K562 (cell line): ENCODE results near the gene NECTIN1. TPM values are rescaled to one million over a fixed set of nuclear protein-coding genes. Genes with fewer than 3 reads are reported as not detected.

ENCODE experiments used
- ATAC-seq: fragments of 200-7000 bp; cut with Tn5 transposase; 3 replicates; pipeline ENCODE4 v1.9.1; 2020; ENCODE audit warnings: moderate library complexity
- BruUV-seq: library from RNA; stranded (reverse); fragments of 400-500 nt; replicated peaks from 2 replicates; lab custom pipeline; 2021; lab: Mats Ljungman, UMichigan
- CTCF ChIA-PET: fragments of 300-600 bp; formaldehyde crosslinking; extraction: SDS; loops from one replicate; lab custom pipeline; 2021; ENCODE audit warnings: low intra/inter-chr PET ratio; lab: Yijun Ruan, JAX
- POLR2A ChIA-PET: fragments of 300-600, 350-650 bp; sonication (Branson Sonifier 250); formaldehyde crosslinking; extraction: SDS; loops from one replicate; lab custom pipeline; 2021; ENCODE audit warnings: antibody characterized with exemption, inconsistent platforms; lab: Yijun Ruan, JAX
- DNase-seq, 4 experiments: peaks; one replicate each; pipeline versions ENCODE4 v3.0.0 to v3.0.0-alpha.2; 2011 to 2018; ENCODE audit warnings: low spot score in 3 of 4, mixed read lengths in 3 of 4; ENCODE audit errors: extremely low read depth in 1 of 4
- FAIRE-seq: peaks from 2 replicates; lab custom pipeline; 2011; peaks lifted over from hg19 to GRCh38; lab: Jason Lieb, UNC
- H2AFZ ChIP-seq: 2 replicates; pipeline ENCODE4 v1.6.0; 2011; ENCODE audit warnings: low read depth, low read length, control low read depth, inconsistent platforms
- H3K27ac ChIP-seq: fragments of 200-600 bp; 3 replicates; pipeline ENCODE4 v1.8.0; 2011; ENCODE audit warnings: low read depth, mild to moderate bottlenecking, control low read depth, inconsistent platforms, low read length, moderate library complexity, mixed read lengths; ENCODE audit errors: extremely low read depth
- H3K27me3 ChIP-seq, 2 experiments: fragments of 300-600 bp in 1 of 2; 2 replicates in 1 of 2; 3 replicates in 1 of 2; pipeline versions ENCODE4 v1.6.0 to v1.8.0; 2011; ENCODE audit warnings: inconsistent platforms in 2 of 2, low read length in 2 of 2, mild to moderate bottlenecking in 1 of 2, mixed read lengths in 1 of 2, moderate library complexity in 1 of 2; ENCODE audit not compliant: control insufficient read depth in 2 of 2, insufficient read depth in 2 of 2
- H3K36me3 ChIP-seq: fragments of 300-600 bp; 3 replicates; pipeline ENCODE4 v1.8.0; 2011; ENCODE audit warnings: mild to moderate bottlenecking, low read length, inconsistent platforms; ENCODE audit not compliant: control insufficient read depth, insufficient read depth
- H3K4me1 ChIP-seq, 2 experiments: fragments of 200-600 bp in 1 of 2; replicated peaks in 1 of 2; 2 replicates in 1 of 2; 3 replicates in 1 of 2; pipeline versions ENCODE4 v1.5.1 to v1.8.0; 2011; ENCODE audit warnings: inconsistent platforms in 2 of 2, low read length in 2 of 2, mild to moderate bottlenecking in 1 of 2, mixed read lengths in 1 of 2, moderate library complexity in 1 of 2; ENCODE audit not compliant: control insufficient read depth in 2 of 2, insufficient read depth in 2 of 2
- H3K4me2 ChIP-seq: 2 replicates; pipeline ENCODE4 v1.6.1; 2011; ENCODE audit warnings: low read length, control low read depth, inconsistent platforms, mixed read lengths; ENCODE audit not compliant: insufficient read depth
- H3K4me3 ChIP-seq: fragments of 200-600 bp; sonication (generic), shearing (Covaris generic); 2 replicates; pipeline ENCODE4 v1.5.1; 2016; ENCODE audit warnings: control low read depth, inconsistent platforms
- H3K79me2 ChIP-seq: fragments of 200-600 bp; 3 replicates; pipeline ENCODE4 v1.8.0; 2011; ENCODE audit warnings: low read length, inconsistent platforms; ENCODE audit not compliant: control insufficient read depth, insufficient read depth
- H3K9ac ChIP-seq, 2 experiments: 2 replicates each; pipeline versions ENCODE4 v1.6.0 to v1.6.1; 2011; ENCODE audit warnings: low read depth in 2 of 2, low read length in 2 of 2, control low read depth in 1 of 2, inconsistent platforms in 1 of 2, mild to moderate bottlenecking in 1 of 2, mixed read lengths in 1 of 2; ENCODE audit not compliant: insufficient read depth in 1 of 2
- H3K9me1 ChIP-seq: one replicate; pipeline ENCODE4 v1.6.0; 2011; ENCODE audit warnings: inconsistent platforms, mild to moderate bottlenecking, low read length, moderate library complexity; ENCODE audit not compliant: control insufficient read depth, insufficient read depth
- H3K9me3 ChIP-seq: replicated peaks from 2 replicates; pipeline ENCODE4 v1.5.1; 2011; ENCODE audit warnings: low read depth, low read length, inconsistent platforms; ENCODE audit not compliant: control insufficient read depth, insufficient read depth
- H4K20me1 ChIP-seq: replicated peaks from 2 replicates; pipeline ENCODE4 v1.6.1; 2011; ENCODE audit warnings: low read length, inconsistent platforms, mixed read lengths; ENCODE audit not compliant: control insufficient read depth, insufficient read depth
- PML ChIP-seq: IDR thresholded peaks from 2 replicates; pipeline ENCODE4 v1.6.1; 2012; ENCODE audit warnings: low read length, inconsistent platforms
- THAP12 ChIP-seq: fragments of 250-450 bp; sonication (Bioruptor Pico); IDR thresholded peaks from 2 replicates; pipeline ENCODE4 v1.9.0; 2021; ENCODE audit warnings: mild to moderate bottlenecking, inconsistent platforms
- ZNF79 ChIP-seq: fragments of 250-450 bp; sonication (Bioruptor Pico); IDR thresholded peaks from 2 replicates; pipeline ENCODE4 v1.4.0; 2020; ENCODE audit warnings: low read depth, mild to moderate bottlenecking, moderate library complexity
- WGBS: fragments of 100-300 bp; shearing (Covaris generic); methylation state at CpG from one replicate; pipeline ENCODE4 v1.1.6; 2016; ENCODE audit warnings: low coverage, mixed read lengths; ENCODE audit not compliant: insufficient coverage; ENCODE audit errors: missing lambda C conversion rate; 5-methylcytosine and 5-hydroxymethylcytosine counted together
- in situ Hi-C: fragments of 300-500 bp; cut with MboI; formaldehyde crosslinking; loops from 4 replicates; pipeline ENCODE4 v1.15.0; 2018; ENCODE audit warnings: inconsistent platforms, mixed read lengths
- intact Hi-C: fragments of 100-400 bp; cut with micrococcal nuclease; formaldehyde crosslinking; loops from 2 replicates; pipeline ENCODE4 v1.14.2; 2022
- polyA plus RNA-seq, 8 experiments: library from polyadenylated mRNA; depleted of rRNA in 4 of 8; stranded (reverse) in 5 of 8; unstranded in 3 of 8; fragments of >200 nt; fragmentation: Nextera tagmentation in 2 of 8; fragmentation: Illumina TruSeq in 1 of 8; extraction: Ambion mirVana in 2 of 8; extraction: Trizol in 1 of 8; gene quantifications; 2 replicates each; pipeline versions ENCODE4 v1.2.1 to v1.2.3, GENCODE V29; 2011 to 2014; ENCODE audit warnings: inconsistent platforms in 1 of 8, missing spikeins in 1 of 8
- total RNA-seq, 7 experiments: library from RNA; depleted of rRNA in 6 of 7; stranded (reverse); fragments of >200 nt in 6 of 7; fragmentation: Illumina TruSeq in 2 of 7; extraction: Trizol in 2 of 7; gene quantifications; 2 replicates each; pipeline versions ENCODE4 v1.2.1 to v1.2.3, GENCODE V29; 2011 to 2021; ENCODE audit warnings: low replicate concordance in 1 of 7

NECTIN1 gene
- total and polyA plus RNA-seq, 9 of the 15 experiments (the other 6 are each of a cell fraction or from before 2014, with no cell fraction given) = 0.09 to 0.53 (median 0.23) TPM; not detected in 2

DNA sequence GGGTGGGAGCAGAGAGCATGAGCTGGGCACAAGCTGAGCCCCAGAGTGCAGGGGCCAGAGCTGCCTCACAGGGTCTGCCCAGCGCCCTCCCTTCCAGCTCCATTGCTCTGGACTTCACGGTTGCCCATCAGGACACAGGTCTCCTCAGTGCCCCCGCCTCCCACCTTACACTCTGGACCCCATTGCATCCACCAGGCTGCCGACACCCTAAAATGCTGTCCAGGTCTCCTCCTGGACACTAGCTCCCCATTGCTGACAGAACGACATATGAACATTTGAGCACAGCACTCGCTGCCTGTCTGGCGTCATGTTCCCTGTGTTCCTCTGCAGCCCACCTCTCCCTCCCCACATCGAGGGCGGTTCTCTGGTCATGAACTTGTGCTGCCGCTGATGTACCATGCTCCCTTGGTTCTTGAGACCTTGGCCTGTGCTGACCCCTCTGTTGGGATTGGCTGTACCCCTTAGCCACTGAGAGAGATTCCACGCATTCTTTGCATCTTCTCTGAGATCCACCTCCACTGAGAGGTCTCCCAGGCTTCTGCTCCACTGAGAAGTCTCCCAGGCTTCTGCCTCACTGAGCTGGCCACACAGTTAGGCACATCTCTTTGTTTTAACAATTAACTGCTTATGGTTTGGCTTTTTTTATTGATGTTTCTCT lies 34.2 kb upstream of the NECTIN1 start:
- H2AFZ ChIP-seq = no peak overlapping the region
- DNase-seq (no peak), ATAC-seq (no peak), FAIRE-seq (no peak)
- no peak overlapping the region for H3K27ac ChIP-seq
- H3K79me2 ChIP-seq = no peaks in the 10 kb centered on the region
- TF ChIP-seq THAP12 (CRISPR knock-in tag) (no peak), ZNF79 (CRISPR knock-in tag) (no peak), PML (no peak)
- under 1% methylated on average over 11 of the region's 11 CpGs for WGBS
- POLR2A ChIA-PET = interaction anchor here (0.6 kb wide), 1 partner anchor 16 kb away, joined by 3 read pairs; no protein-coding TSS in a partner anchor
- CTCF ChIA-PET = no interaction called here
- BruUV-seq = no TSS peak
- no peaks in the 10 kb centered on the region for H3K9me3 ChIP-seq
- H3K4me1 ChIP-seq = peaks cover 0 to 11% of the 10 kb centered on the region in 2 experiments; a peak in 2 of 5 replicates
- H4K20me1 ChIP-seq = no peaks in the 10 kb centered on the region
- H3K4me3 ChIP-seq = no peak overlapping the region
- intact Hi-C loops (no loop called here), in situ Hi-C loops (no loop called here)
- H3K9me1 ChIP-seq = no peaks in the 10 kb centered on the region
- H3K9ac ChIP-seq = no peak overlapping the region
- no peak overlapping the region for H3K4me2 ChIP-seq
- H3K36me3 ChIP-seq = no peaks in the 10 kb centered on the region
- H3K27me3 ChIP-seq = peaks cover 0 to 15% of the 10 kb centered on the region in 2 experiments; a peak in 3 of 5 replicates
